Fibroblast of lung (primary cell): ENCODE measurements around the gene ZC3H14.

Experiments used
- CTCF ChIP-seq, 2 donors: IDR thresholded peaks in 1 of 2; conservative IDR thresholded peaks in 1 of 2; 1 replicate in 1 of 2; 2 replicates in 1 of 2; pipeline ENCODE4 v1.5.1; 2011 to 2012; ENCODE audit warnings: low read length in 2 of 2, control low read depth in 1 of 2, inconsistent platforms in 1 of 2, low read depth in 1 of 2, mild to moderate bottlenecking in 1 of 2
- EZH2 ChIP-seq: IDR thresholded peaks from 2 replicates; pipeline ENCODE4 v1.5.1; 2012; ENCODE audit warnings: low read length, control low read depth, mild to moderate bottlenecking; ENCODE audit errors: missing control alignments

DNA sequence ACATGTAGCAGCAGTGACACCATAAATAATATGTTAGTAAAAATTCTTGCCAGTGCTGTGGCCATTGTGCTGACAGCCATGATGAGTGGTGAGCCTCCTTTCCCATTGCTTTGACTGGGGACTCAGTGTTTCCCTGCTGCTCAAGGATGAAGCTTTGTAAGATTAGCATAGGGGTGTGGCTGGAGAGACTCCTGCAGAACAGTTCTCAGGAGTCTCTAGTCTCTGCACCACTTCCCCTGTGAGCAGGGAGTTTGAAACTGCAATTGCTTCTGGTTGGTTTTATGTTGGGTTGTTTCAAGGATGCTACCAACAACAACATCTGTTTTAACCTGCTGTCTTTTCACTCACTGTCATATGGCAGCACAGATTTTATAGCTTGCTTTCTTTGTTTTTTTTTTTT lies 41.4 kb downstream of the ZC3H14 start:
- no peak for TF ChIP-seq CTCF (conservative IDR thresholded peaks at IDR 0.05 in 1 of 2, IDR thresholded peaks at IDR 0.05 in 1 of 2; ENCODE audit: low read depth in 1 of 2, low read length in 2 of 2)
- no peak for TF ChIP-seq EZH2
